IMR-90 (cell line): ENCODE data around the gene P3R3URF. TPM values are rescaled to one million over a fixed set of nuclear protein-coding genes. Genes with fewer than 3 reads are reported as not detected.

Experiments used
- ATAC-seq: fragments of 200-7000 bp; cut with Tn5 transposase; 2 replicates; pipeline ENCODE4 v1.9.1; 2020; ENCODE audit warnings: low read depth, mild to moderate bottlenecking, moderate library complexity
- BruUV-seq: library from RNA; stranded (reverse); fragments of 400-500 nt; replicated peaks from 2 replicates; lab custom pipeline; 2021; lab: Mats Ljungman, UMichigan
- CTCF ChIA-PET: fragments of 300-600 bp; formaldehyde crosslinking; extraction: SDS; loops from one replicate; lab custom pipeline; 2021; ENCODE audit warnings: antibody characterized with exemption; lab: Yijun Ruan, JAX
- POLR2A ChIA-PET: fragments of 300-600 bp; sonication (Branson Sonifier 250); formaldehyde crosslinking; loops from one replicate; lab custom pipeline; 2022; ENCODE audit warnings: antibody characterized with exemption; ENCODE audit not compliant: unreplicated experiment; lab: Charles Lee
- DNase-seq: peaks from one replicate; pipeline ENCODE4 v3.0.0; 2013
- H2AFZ ChIP-seq: replicated peaks from 2 replicates; pipeline ENCODE3; 2013; ENCODE audit warnings: low read length, mild to moderate bottlenecking; ENCODE audit not compliant: poor library complexity
- H2AK5ac ChIP-seq: 2 replicates; pipeline ENCODE4 v1.6.1; 2013; ENCODE audit warnings: low read depth, low read length, inconsistent platforms
- H2AK9ac ChIP-seq: replicated peaks from 2 replicates; pipeline ENCODE3; 2013; ENCODE audit warnings: mild to moderate bottlenecking, low read depth, low read length, moderate library complexity; ENCODE audit not compliant: poor library complexity
- H2BK120ac ChIP-seq: 2 replicates; pipeline ENCODE4 v1.6.1; 2013; ENCODE audit warnings: low read depth, low read length, inconsistent platforms
- H2BK15ac ChIP-seq: 3 replicates; pipeline ENCODE4 v1.6.1; 2013; ENCODE audit warnings: low read depth, low read length, inconsistent platforms
- H2BK20ac ChIP-seq: 2 replicates; pipeline ENCODE4 v1.6.1; 2013; ENCODE audit warnings: low read depth, mild to moderate bottlenecking, inconsistent platforms, low read length, moderate library complexity
- H2BK5ac ChIP-seq: 2 replicates; pipeline ENCODE4 v1.6.1; 2013; ENCODE audit warnings: mild to moderate bottlenecking, low read depth, low read length, inconsistent platforms; ENCODE audit not compliant: poor library complexity, severe bottlenecking
- H3K14ac ChIP-seq: replicated peaks from 2 replicates; pipeline ENCODE4 v1.6.1; 2013; ENCODE audit warnings: low read depth, low read length, inconsistent platforms
- H3K18ac ChIP-seq: 2 replicates; pipeline ENCODE4 v1.6.1; 2013; ENCODE audit warnings: low read depth, low read length, control low read depth
- H3K23ac ChIP-seq: 2 replicates; pipeline ENCODE4 v1.6.1; 2013; ENCODE audit warnings: low read depth, low read length, inconsistent platforms
- H3K27ac ChIP-seq: 2 replicates; pipeline ENCODE4 v1.5.1; 2013; ENCODE audit warnings: mild to moderate bottlenecking, control low read depth, low read length; ENCODE audit not compliant: insufficient read depth
- H3K27me3 ChIP-seq: 2 replicates; pipeline ENCODE4 v1.6.1; 2013; ENCODE audit warnings: low read length; ENCODE audit not compliant: control insufficient read depth, insufficient read depth
- H3K36me3 ChIP-seq: 2 replicates; pipeline ENCODE4 v1.6.1; 2013; ENCODE audit warnings: low read length, mixed read lengths; ENCODE audit not compliant: control insufficient read depth, insufficient read depth
- H3K4ac ChIP-seq: 2 replicates; pipeline ENCODE4 v1.6.1; 2013; ENCODE audit warnings: low read depth, low read length, inconsistent platforms
- H3K4me1 ChIP-seq: 2 replicates; pipeline ENCODE4 v1.6.1; 2013; ENCODE audit warnings: low read length, mixed read lengths; ENCODE audit not compliant: control insufficient read depth, insufficient read depth
- H3K4me2 ChIP-seq: 2 replicates; pipeline ENCODE4 v1.6.1; 2013; ENCODE audit warnings: low read depth, mild to moderate bottlenecking, control low read depth, low read length, moderate library complexity
- H3K4me3 ChIP-seq: 2 replicates; pipeline ENCODE4 v1.5.1; 2013; ENCODE audit warnings: low read depth, mild to moderate bottlenecking, control low read depth, low read length, moderate library complexity; ENCODE audit not compliant: insufficient read depth
- H3K56ac ChIP-seq: 2 replicates; pipeline ENCODE4 v1.6.1; 2013; ENCODE audit warnings: low read length, inconsistent platforms; ENCODE audit not compliant: insufficient read depth; ENCODE audit errors: extremely low read depth
- H3K79me1 ChIP-seq, 2 experiments: 2 replicates each; pipeline ENCODE4 v1.6.1; 2013; ENCODE audit warnings: low read length in 2 of 2, inconsistent platforms in 1 of 2, low read depth in 1 of 2
- H3K9ac ChIP-seq: 2 replicates; pipeline ENCODE4 v1.6.1; 2013; ENCODE audit warnings: low read depth, low read length, control low read depth
- H3K9me1 ChIP-seq: 2 replicates; pipeline ENCODE4 v1.6.1; 2013; ENCODE audit warnings: low read length, inconsistent platforms; ENCODE audit not compliant: insufficient read depth
- H3K9me3 ChIP-seq: 2 replicates; pipeline ENCODE4 v1.6.1; 2013; ENCODE audit warnings: low read length; ENCODE audit not compliant: control insufficient read depth, insufficient read depth
- H4K20me1 ChIP-seq: 2 replicates; pipeline ENCODE4 v1.6.1; 2013; ENCODE audit warnings: low read length, inconsistent platforms; ENCODE audit not compliant: insufficient read depth
- H4K5ac ChIP-seq: 2 replicates; pipeline ENCODE4 v1.6.1; 2013; ENCODE audit warnings: mild to moderate bottlenecking, low read depth, low read length, control low read depth
- H4K8ac ChIP-seq, 2 experiments: 2 replicates each; pipeline ENCODE4 v1.6.1; 2013; ENCODE audit warnings: low read depth in 2 of 2, low read length in 2 of 2, control low read depth in 1 of 2, inconsistent platforms in 1 of 2
- H4K91ac ChIP-seq: 2 replicates; pipeline ENCODE4 v1.6.1; 2013; ENCODE audit warnings: low read depth, low read length, inconsistent platforms; ENCODE audit not compliant: insufficient read depth
- CEBPB ChIP-seq: IDR thresholded peaks from 2 replicates; pipeline ENCODE4 v1.6.1; 2012; ENCODE audit warnings: low read depth, low read length, improper control_type of control experiment
- USF2 ChIP-seq: fragments of 150-350 bp; IDR thresholded peaks from 2 replicates; pipeline ENCODE4 v1.6.1; 2017; ENCODE audit warnings: mild to moderate bottlenecking, antibody characterized with exemption, low read length, low read depth
- WGBS, 2 experiments: methylation state at CpG; one replicate each; pipeline versions ENCODE4 v1.1.5 to v1.1.7; 2013; ENCODE audit warnings: missing lambda C conversion rate in 2 of 2; ENCODE audit not compliant: insufficient read length in 1 of 2; ENCODE audit errors: extremely low coverage in 2 of 2; 5-methylcytosine and 5-hydroxymethylcytosine counted together
- dilution Hi-C: fragments of 300-500 bp; cut with HindIII; formaldehyde crosslinking; loops from one replicate; pipeline ENCODE4 v1.14.3; 2018; ENCODE audit warnings: low sequenced_read_pairs; ENCODE audit not compliant: unreplicated experiment
- in situ Hi-C: fragments of 300-500 bp; cut with MboI; formaldehyde crosslinking; loops from 3 replicates; pipeline ENCODE4 v1.14.3; 2019; ENCODE audit warnings: low sequenced_read_pairs, inconsistent platforms, mixed read lengths
- intact Hi-C: fragments of 100-400 bp; cut with micrococcal nuclease; formaldehyde crosslinking; loops from 2 replicates; pipeline ENCODE4 v1.10.0; 2022
- polyA plus RNA-seq, 3 experiments: library from polyadenylated mRNA; depleted of rRNA; stranded (reverse); fragments of >200 nt; gene quantifications; 2 replicates each; pipeline ENCODE4 v1.2.3, GENCODE V29; 2012; ENCODE audit warnings: low replicate concordance in 1 of 3
- total RNA-seq: library from RNA; depleted of rRNA; stranded (reverse); fragments of >200 nt; gene quantifications from 2 replicates; pipeline ENCODE4 v1.2.3, GENCODE V29; 2012

P3R3URF gene
- total and polyA plus RNA-seq, 2 of the 4 experiments (the other 2 are of a cell fraction) = not detected

- Histone ChIP-seq H2BK20ac (no peak overlapping the region), H3K23ac (0 out of 2 replicates have a peak overlapping the region, but pooled peaks have one; percentile 0), H3K4ac (no peak overlapping the region), H3K79me1 (peaks cover 14 to 46% of the 10 kb centered on the region in 2 experiments), H4K20me1 (peaks cover 3% of the 10 kb centered on the region; the same call in 1 of the 2 replicates), H2AFZ (no peak overlapping the region), H2BK15ac (no peak overlapping the region), H3K9me3 (no peaks in the 10 kb centered on the region), H2BK5ac (no peak overlapping the region), H3K36me3 (peaks cover 30% of the 10 kb centered on the region), H2AK5ac (0 out of 2 replicates have a peak overlapping the region, but pooled peaks have one; percentile 9), H3K9me1 (peaks cover 19% of the 10 kb centered on the region), H3K14ac (no peak overlapping the region), H3K4me2 (no peak overlapping the region), H3K27me3 (no peaks in the 10 kb centered on the region), H3K9ac (no peak overlapping the region), H2AK9ac (peak overlapping the region; percentile 30), H3K4me3 (no peak overlapping the region), H4K5ac (no peak overlapping the region), H3K18ac (no peak overlapping the region), H3K56ac (no peak overlapping the region), H4K8ac (no peak overlapping the region), H4K91ac (no peak overlapping the region), H2BK120ac (no peak overlapping the region), H3K27ac (no peak overlapping the region), H3K4me1 (peaks cover 7% of the 10 kb centered on the region; the same call in 1 of the 2 replicates)
- TF ChIP-seq CEBPB = no peak
- TF ChIP-seq USF2 = no peak
- POLR2A ChIA-PET = no interaction called here
- dilution Hi-C loops = loop anchor here (25.0 kb wide), 1 partner anchor 159 kb away; no protein-coding TSS in a partner anchor
- in situ Hi-C loops = no loop called here
- CTCF ChIA-PET = interaction anchor here (0.6 kb wide), 1 partner anchor 13 kb away, joined by 3 read pairs; no protein-coding TSS in a partner anchor
- intact Hi-C loops = no loop called here
- no peak for DNase-seq
- no peak for ATAC-seq
- no TSS peak for BruUV-seq
- 100% methylated on average over 1 of the region's 9 CpGs; no CpG with 5 or more reads in 1 of the 2 experiments for WGBS, 2 experiments
These were observed 20.3 kb upstream of the P3R3URF start for GRCh38 chr1:46196609-46197008.
